Esophagus mucosa (tissue), 1 donor: ENCODE data around the gene KCNK3. TPM values are rescaled to one million over a fixed set of nuclear protein-coding genes. Genes with fewer than 3 reads are reported as not detected.

ENCODE experiments used
- ATAC-seq: fragments of 200-7000 bp; cut with Tn5 transposase; one replicate; pipeline ENCODE4 v1.9.1; 2020
- total RNA-seq: library from RNA; stranded (reverse); gene quantifications from one replicate; pipeline ENCODE4 v1.2.4, GENCODE V29; 2023
- donor health status: DM: yes; HTN: yes; CAD: no.

The KCNK3 gene
- total RNA-seq, 1 donor from 2014 or later, result 0.44 TPM

DNA sequence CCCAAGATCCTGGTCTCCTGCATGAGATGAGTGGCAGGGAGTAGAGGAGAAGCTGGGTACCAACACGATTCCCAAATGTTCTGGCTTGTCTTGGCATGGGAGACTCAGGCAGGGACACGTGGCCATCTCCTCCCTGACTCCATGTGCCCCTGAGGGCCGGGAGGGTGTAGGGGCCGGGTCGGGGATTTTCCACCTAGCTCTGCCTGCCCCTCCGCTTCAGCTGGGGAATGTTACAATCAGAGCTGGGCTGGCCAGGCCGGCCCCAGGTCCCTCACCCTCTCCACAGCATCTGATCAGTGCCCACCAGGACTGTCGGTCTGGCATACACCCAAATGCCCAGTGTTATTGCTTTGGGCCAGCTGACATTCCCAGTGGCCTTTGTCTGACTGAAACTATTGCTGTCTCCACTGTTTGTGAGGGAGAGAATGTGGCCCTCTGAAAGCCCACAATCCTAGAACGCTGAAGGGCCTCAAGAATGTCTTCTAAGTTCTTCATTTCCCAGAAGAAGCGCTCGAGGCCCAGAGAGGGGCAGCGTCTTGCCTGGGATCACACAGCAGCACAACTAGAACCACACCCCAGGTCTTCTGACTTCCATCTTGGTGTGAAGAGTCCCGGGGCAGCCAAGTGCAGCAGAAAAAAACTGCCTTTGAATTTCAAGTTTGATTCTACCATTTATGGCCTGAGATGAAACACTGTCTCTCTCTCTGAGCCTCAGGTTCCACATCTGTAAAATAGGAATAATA lies 23.2 kb downstream of the KCNK3 start:
- no peak for ATAC-seq

DNA sequence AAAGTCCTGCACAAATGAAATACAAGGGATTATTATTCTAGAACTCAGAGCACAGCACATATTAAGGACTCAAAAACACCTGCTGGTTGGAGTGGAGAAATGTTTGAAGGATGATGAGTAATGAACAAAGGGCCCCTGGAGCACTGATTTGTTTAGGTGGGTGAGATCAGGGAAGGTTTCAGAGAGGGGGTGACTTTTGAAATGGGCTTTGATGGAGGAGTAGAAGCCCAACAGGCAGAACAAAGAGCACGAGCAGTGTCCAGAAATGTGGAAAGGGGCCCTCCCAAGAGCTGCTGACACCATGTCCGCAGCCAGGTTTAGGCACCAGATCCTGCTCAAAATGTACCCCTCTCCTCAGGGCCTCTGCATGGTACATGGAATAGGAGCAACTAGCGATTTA lies 23.8 kb downstream of the KCNK3 start:
- no peak for ATAC-seq

DNA sequence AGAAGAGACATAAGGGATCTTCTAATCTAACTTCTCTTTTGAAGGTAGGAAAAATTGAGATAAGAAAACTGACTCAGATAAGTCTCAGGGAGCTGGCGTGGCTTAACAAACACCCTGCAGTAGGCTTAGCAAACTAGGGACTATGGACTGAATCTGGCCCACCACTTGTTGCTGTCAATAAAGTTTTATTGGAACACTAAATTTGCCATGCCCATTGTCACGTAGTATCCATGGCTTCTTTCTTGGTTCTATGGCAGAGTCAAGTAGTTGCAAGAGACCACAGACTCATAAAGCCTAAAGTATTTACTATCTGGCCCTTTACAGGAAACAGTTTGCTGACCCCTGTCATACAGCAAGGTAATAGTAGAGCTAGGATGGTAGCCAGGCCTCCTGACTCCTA lies 24.2 kb downstream of the KCNK3 start:
- no peak for ATAC-seq

DNA sequence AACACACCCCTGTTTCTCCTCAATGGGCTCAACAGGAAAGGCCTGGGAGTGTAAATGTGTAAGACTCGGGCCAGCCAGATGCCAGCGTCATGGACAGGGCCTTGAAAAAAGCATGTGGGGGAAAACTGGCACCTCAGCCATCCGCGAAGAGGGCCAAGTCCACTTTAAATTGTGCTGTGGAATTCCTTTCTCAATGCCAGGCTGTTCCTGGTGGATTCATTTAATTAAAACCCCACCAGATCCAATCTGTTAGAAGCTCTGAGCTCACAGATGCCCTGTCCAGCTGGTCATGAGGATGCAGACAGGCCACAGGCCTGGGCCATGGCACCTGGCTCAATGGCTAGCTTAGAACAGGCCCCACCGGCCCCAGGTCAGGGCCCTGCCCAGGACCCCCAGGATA lies 24.8 kb downstream of the KCNK3 start:
- no peak for ATAC-seq

DNA sequence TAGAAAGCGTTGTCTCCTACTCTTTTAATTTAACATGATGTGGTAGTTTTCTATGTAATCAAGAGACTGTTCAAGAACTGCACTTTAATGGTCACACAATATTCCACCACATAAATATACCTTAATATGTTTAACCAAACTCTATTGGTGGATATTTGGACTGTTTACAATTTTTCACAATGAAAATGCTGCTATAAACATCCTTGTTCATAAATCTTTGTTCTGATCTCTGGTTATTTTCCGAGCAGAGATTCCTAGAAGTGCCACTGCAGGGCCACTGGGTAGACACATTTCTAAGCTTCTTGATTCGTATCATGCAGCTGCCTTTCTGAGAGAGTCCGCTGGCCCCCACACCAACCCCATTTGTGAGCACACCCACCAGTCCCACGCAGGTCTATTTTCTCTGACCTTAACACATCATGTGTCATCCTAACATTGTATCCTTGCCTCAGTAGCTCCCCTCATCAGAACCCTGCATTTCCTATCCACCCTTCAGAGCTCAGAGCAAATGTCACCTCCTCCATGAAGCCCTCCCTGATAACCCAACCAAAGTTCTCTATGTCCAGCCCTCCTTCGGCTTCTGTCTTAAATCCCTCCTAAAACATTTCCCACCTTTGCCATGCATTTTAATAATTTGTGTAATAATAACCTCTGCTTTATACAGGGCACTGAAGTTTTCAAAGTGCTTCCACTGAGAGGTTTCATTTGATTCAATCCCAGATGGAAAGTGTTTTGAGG lies 26.6 kb downstream of the KCNK3 start:
- no peak for ATAC-seq

DNA sequence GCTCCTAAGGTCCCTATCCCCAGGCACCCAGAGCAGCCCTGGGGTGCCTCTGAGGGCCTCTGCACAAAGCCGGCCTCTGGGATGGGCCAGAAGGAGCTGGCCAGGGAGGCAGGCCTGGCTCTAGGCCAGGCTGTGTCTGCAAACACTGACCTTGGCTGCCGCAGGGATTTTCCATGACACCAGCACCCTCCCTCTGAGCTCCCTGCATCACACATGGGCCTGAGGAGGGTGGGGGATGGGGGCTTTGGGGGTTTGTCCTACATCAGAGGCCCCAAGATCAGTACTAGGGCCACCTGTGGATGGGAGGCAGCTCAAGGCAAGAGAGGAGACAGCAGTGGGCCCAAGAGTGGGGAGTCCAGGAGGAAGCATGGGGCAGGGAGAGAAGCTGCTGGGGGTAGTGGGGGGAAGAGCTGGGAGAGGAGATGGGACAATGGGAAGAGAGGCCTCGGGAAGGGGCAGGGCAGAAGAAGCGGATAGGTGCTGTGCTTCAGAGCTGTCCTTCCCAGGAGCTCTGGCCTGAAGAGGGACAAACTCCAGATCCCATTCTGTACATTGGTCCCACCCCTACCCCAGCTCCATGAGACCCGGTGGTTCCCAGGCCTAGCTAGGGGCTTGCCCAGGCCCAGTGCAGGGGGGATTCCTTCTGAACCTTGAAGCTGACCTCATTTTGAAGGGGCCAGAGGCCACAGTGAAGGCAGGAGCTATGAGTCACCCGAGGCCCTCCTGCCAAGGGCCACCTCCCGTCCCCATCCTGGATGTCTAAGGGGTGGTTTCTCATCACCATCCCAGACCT lies 28.0 kb downstream of the KCNK3 start:
- ATAC-seq, result peak; percentile 37

DNA sequence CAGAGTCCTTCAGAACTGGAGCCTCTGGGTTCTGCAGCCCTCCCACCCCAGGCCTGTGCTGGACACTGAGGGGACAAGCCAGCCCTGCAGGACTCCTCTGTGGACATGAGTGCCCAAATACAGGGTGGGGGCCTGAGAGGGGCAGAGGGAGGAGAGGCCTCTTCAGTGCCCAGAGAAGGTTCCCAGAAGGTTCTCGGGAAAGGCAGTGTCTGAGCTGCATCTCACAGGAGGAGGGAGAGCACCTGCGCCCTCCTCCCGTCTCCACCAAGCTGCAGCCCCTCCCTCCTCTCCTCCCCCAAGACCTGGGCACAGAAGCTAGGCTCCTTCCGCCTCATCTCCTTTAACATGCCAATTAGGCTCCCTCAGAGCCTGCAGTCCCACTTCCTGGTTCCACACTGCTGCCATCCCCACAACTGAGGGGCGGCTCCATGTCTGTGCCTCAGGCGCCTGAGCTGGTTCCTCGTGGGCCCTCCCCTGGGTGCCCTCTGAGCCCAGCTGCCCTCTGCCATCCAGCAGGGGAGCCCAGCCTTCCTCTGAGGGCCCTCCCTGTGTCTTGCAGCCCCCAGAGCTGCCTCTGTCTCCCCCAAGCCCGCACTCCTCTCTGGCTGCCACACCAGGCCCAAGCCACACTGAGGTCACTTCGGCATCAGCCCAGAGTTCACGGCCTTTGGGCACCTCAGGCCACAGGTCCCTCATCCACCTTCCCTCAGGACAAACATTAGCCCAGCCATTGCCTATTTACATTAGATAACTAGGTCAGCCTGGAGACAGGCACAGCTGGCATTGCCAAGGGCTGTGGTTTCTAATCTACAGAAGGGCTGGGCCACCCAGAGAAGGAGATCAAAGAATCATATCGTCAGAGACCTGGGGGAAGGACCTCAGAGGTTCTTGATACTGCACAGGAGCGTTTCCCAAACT lies 28.9 kb downstream of the KCNK3 start:
- ATAC-seq, result no peak

DNA sequence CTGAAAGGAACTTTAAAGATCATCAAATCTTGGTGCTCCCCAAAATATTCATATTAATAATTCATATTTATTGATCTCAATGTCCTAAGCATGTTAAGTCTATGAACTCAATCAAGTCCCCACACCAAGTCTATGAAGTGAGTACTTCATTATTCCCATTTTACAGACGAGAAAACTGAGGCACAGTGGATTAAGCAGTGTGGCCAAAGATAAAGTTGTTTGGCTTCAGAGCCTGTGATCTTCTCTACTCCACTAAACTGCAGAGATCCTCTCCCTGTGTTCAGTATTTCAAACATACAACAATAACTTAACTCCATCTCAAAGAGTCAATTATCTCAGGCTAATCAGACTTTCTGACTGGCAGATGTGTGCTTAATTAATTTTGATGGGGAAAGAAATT lies 29.8 kb downstream of the KCNK3 start:
- ATAC-seq, result no peak

DNA sequence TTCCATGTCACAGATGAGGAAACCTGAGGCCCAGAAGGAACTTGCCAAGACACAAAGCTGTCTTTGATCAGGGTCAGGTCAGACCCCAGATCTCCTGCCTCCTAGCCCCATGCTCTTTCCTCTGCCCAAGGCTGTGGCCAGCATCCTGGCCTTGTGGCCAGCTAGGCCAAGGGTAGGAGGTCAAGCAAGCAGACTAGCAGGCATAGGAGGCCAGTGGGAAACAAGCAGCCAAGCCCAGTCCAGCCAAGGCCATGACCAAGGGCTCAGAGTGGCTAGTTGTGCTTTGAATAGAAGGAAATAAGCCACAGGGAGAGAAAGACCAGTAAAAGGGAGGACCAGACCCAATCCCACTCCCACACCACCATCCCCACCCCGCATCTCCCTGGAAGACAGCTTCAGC lies 30.4 kb downstream of the KCNK3 start:
- no peak for ATAC-seq

DNA sequence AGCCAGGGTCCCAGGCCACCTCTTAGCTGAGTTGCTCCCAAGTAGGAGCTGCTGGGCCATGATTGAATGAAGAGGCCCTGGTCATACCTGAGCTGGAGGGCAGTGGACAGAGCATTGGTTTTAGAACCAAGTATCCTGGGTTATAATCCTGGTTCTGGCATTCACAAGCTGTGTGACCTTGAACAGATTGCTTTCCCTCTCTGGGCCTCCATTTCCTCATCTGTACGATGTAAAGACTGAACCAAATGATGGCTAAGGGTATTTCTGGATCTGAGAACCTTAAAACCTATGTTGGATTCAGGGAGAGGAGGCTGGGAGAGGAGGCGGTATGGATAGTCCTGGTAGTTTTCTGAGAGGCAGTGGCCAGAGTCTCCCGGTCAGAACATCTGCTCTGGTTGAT lies 31.0 kb downstream of the KCNK3 start:
- ATAC-seq, result no peak

DNA sequence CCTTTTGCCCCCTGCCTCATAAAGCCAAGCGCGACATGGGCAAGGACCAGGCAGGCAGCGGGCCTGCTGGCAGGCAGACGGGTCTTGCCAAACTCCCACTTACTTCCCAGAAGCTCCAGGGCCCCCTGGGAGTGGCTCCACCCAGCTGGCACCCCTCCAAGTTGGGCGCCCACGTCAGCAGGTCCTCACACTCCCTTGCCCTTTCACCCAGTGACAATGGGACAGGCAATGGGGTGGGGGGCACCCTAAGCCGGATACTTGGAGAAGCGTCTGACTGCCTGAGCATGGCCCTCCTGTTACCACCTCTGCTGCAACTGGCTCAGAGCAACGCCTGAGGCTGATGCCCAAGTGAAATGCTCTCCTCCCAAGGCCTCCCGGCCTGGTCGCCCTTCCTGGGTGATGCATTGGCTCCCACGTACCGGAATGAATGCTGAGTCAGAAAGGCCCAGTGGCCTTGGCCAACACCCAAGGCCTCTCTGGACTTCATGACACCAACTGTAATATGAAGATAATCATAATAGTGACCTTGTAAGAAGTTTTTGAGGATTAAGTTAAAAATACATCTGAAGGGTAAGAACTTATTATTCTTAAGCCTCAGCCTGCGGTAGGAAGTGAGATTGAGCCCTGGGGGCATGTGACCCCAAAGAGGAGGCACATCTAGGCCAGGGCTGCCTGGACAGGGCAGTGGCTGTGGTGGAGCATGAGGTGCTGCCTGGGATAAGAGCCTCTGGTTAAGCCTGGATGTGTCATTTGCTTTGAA lies 31.6 kb downstream of the KCNK3 start:
- ATAC-seq, result no peak

DNA sequence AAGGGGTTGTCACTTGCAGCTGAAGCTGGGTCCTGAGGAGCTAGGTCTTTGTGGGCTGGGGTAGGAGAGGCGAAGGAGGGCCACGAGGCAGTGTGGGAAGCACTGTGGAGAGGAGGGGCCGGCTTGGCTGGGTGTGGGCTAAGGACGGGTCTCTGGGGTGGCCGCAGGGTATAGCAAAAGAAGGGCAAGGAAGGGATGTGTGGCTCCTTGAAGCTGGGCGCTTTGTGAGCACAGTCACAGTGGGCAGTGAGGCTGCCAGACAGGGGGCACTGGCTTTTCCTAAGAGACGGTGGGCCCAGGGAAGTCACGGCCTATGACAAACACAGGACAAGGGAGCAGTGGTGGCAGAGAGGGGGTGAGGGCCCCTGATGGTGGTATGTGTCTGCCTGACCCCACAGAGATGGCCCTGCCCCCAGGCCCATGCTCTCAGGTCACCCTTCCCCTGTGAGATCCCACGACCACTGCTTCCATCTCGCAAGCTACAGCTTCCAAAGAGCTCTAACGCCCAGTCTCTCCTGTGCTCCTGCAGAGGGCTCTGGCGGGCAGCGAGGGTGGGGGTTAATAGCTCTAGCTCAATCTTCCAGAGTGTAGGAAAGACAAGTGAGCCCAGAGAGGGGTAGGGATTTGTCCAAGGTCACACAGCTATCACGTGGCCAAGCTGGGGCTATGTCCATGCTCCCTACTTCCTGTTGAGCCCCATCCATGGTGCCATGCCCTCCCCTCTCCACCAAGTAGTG lies 32.4 kb downstream of the KCNK3 start:
- ATAC-seq, result no peak

DNA sequence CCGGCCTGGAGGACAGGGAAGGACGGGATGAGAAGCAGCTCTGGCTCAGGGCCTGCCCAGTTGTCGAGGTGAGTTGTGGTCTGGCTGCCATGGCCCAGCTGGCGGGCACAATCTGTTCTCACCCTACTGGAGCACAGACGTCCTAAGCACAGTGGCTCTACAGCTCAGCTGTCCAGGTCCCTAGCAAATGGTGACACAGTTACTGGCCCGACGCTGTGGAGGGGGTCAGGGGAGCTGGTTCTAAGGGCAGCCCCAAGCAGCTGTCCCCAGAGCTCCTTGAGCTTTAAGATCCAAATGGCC lies 32.9 kb downstream of the KCNK3 start:
- ATAC-seq, result no peak

DNA sequence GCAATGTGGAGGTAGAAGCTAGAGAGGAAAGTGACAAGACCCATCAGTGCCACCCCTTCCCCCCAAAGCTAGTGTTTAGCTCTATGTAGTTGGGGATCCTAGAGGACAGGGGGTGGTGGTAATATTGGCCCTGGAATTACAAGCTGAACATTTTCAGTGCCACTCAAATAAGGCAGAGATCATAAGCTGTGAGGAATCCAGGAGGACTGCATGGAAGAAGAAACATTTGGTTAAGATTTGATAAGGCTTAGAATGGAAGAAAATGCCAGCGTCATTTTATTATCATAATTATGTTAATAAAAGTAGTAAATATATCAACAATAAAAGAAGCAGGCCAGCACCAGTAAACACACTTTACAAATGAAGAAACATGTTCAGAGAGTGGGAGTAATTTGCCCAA lies 33.7 kb downstream of the KCNK3 start:
- ATAC-seq, result no peak

DNA sequence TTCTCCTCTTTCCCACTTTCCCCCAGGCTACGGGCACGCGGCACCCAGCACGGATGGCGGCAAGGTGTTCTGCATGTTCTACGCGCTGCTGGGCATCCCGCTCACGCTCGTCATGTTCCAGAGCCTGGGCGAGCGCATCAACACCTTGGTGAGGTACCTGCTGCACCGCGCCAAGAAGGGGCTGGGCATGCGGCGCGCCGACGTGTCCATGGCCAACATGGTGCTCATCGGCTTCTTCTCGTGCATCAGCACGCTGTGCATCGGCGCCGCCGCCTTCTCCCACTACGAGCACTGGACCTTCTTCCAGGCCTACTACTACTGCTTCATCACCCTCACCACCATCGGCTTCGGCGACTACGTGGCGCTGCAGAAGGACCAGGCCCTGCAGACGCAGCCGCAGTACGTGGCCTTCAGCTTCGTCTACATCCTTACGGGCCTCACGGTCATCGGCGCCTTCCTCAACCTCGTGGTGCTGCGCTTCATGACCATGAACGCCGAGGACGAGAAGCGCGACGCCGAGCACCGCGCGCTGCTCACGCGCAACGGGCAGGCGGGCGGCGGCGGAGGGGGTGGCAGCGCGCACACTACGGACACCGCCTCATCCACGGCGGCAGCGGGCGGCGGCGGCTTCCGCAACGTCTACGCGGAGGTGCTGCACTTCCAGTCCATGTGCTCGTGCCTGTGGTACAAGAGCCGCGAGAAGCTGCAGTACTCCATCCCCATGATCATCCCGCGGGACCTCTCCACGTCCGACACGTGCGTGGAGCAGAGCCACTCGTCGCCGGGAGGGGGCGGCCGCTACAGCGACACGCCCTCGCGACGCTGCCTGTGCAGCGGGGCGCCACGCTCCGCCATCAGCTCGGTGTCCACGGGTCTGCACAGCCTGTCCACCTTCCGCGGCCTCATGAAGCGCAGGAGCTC lies 35.4 kb downstream of the KCNK3 start:
- no peak for ATAC-seq

DNA sequence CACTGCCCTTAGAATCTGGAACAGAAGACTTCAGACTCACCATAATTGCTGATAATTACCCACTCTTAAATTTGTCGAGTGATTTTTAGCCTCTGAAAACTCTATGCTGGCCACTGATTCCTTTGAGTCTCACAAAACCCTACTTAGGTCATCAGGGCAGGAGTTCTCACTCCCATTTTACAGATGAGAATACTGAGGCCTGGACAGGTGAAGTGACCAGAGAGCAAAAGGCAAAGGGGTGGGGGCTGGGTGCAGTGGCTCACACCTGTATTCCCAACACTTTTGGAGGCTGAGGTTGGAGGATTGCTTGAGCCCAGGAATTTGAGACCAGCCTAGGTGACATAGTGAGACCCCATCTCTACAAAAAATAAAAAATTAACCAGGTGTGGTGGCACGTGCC lies 36.8 kb downstream of the KCNK3 start:
- no peak for ATAC-seq

DNA sequence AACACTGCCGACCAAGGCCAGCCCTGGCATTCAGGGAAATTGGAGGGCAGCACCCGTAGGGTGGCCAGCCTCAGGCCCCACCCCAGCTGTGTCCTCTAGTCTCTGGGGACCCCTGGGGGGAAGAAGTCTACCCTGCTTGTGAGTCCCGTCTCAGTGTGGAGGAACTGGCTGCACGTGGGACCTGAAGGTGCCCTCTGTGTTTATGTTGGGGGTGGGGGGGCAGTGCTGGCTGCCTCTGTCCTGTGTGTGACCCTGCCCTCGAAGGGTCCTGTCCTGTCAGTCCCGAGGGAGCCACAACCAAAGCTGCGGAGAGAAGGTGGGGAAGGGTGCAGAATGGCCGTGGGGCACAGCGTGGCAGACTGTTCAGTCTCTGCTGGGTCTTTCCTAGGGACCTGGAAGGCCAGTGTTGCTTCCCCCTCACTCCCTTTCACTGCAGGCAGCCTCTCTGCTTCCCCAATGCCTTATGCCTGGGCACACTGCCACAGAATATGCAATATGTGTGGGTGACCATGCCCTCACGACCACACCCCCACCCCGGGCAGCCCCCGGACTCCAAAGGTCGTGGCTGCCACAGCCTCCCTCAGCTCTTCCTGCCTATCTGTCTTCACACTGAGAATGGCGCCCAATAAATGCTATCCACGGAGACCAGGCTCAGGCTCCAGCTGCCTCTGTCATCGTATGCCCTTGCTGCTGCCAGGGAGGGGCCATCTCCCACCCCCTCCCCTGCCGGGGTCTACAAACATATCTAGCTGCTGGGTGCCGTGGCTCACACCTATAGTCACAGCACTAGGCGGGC lies 38.2 kb downstream of the KCNK3 start:
- ATAC-seq, result peak; percentile 10

DNA sequence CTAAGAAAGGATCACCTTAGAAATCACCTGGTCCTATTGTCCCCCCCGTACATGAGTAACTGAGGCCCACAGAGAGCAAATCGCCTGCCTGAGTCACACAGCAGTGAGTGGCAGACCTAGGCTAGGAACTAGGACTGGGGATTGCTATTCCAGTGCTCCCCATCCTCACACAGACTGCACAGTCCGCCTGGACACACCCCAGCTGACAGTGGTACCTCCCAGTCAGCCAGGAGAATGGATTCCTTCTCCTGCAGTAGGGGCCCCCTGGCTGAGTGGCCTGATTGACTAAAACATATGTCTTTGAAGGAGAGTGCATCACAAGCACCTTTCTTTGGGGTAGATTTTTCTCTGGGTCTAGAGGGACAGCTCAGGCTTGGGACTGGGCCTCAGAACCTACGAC lies 39.2 kb downstream of the KCNK3 start:
- ATAC-seq, result no peak

DNA sequence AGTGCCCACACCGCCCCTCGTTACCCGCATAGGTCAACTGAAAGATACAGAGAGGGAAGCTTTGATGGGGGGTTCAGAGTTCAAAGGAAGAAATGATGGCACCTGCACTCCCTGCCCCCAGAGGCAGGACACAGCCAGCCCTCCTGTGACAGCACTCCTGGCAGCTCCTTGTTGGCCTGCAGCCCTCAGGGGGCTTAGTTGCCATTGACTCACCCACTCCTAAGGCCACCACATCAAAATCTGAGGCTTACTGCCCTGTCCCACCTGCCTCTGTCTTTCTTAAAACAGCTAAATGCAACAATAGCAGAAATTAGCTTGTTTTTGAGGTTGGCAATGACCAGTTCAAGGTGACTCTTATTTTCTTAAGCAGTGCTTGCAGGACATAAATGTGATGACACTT lies 39.9 kb downstream of the KCNK3 start:
- no peak for ATAC-seq
